Measurements from ENCODE around the gene CELF1. TPM values are rescaled to one million over a fixed set of nuclear protein-coding genes. Genes with fewer than 3 reads are reported as not detected.

Gene CELF1
- polyA plus RNA-seq, 1 donor from 2014 or later: 209 TPM

GRCh38 chr11:47443817-47444216 is 109.1 kb downstream of the CELF1 start:
- Histone ChIP-seq H3K9ac (ENCODE audit: low read length) (no peak overlapping the region), H3K27me3 (ENCODE audit: insufficient read depth, low read depth, low read length) (no peaks in the 10 kb centered on the region), H3K36me3 (ENCODE audit: insufficient read depth, low read length) (no peaks in the 10 kb centered on the region), H3K79me2 (replicated peaks; ENCODE audit: insufficient read depth, low read length) (no peaks in the 10 kb centered on the region), H4K20me1 (ENCODE audit: insufficient read depth) (no peaks in the 10 kb centered on the region), H2AFZ (ENCODE audit: low read depth, low read length) (no peak overlapping the region), H3K9me2 (ENCODE audit: insufficient read depth, low read length) (no peaks in the 10 kb centered on the region), H3K27ac (ENCODE audit: low read length) (no peak overlapping the region), H3K4me3 (ENCODE audit: low read length) (no peak overlapping the region), H3K4me2 (ENCODE audit: low read length) (no peak overlapping the region), H3K9me3 (ENCODE audit: low read length) (no peaks in the 10 kb centered on the region), H3F3A (ENCODE audit: insufficient read depth, low read length, poor library complexity, severe bottlenecking) (no peaks in the 10 kb centered on the region)
- TF ChIP-seq EP300 (conservative IDR thresholded peaks at IDR 0.05; ENCODE audit: poor library complexity, severe bottlenecking) (no peak), CTCF (IDR thresholded peaks at IDR 0.05; ENCODE audit: poor library complexity, severe bottlenecking) (no peak), SMC3 (conservative IDR thresholded peaks at IDR 0.05; ENCODE audit: poor library complexity) (no peak), REST (IDR thresholded peaks at IDR 0.05; ENCODE audit: borderline replicate concordance) (no peak), EZH2 (IDR thresholded peaks at IDR 0.05; ENCODE audit: borderline replicate concordance, insufficient read depth, low read length, poor library complexity, severe bottlenecking) (no peak)

GRCh38 chr11:47443028-47443700 is 109.8 kb downstream of the CELF1 start:
- H3K36me3 ChIP-seq (ENCODE audit: insufficient read depth, low read length): no peaks in the 10 kb centered on the region
- no peak overlapping the region for H3K4me3 ChIP-seq (ENCODE audit: low read length)
- H3K9me3 ChIP-seq (ENCODE audit: low read length): no peaks in the 10 kb centered on the region
- no peaks in the 10 kb centered on the region for H3K9me2 ChIP-seq (ENCODE audit: insufficient read depth, low read length)
- H3K79me2 ChIP-seq (replicated peaks; ENCODE audit: insufficient read depth, low read length): no peaks in the 10 kb centered on the region
- H2AFZ ChIP-seq (ENCODE audit: low read depth, low read length): no peak overlapping the region
- H3K9ac ChIP-seq (ENCODE audit: low read length): no peak overlapping the region
- no peak overlapping the region for H3K4me2 ChIP-seq (ENCODE audit: low read length)
- H4K20me1 ChIP-seq (ENCODE audit: insufficient read depth): no peaks in the 10 kb centered on the region
- TF ChIP-seq POLR2AphosphoS5 (IDR thresholded peaks at IDR 0.05): no peak
- TF ChIP-seq EP300 (conservative IDR thresholded peaks at IDR 0.05; ENCODE audit: poor library complexity, severe bottlenecking): no peak
- TF ChIP-seq SMC3 (conservative IDR thresholded peaks at IDR 0.05; ENCODE audit: poor library complexity): no peak
- TF ChIP-seq RAD21 (conservative IDR thresholded peaks at IDR 0.05): no peak
- TF ChIP-seq CTCF (IDR thresholded peaks at IDR 0.05; ENCODE audit: poor library complexity, severe bottlenecking): no peak
- TF ChIP-seq REST (IDR thresholded peaks at IDR 0.05; ENCODE audit: borderline replicate concordance): no peak
- TF ChIP-seq MXI1 (conservative IDR thresholded peaks at IDR 0.05; ENCODE audit: poor library complexity, severe bottlenecking): no peak
- no peak for TF ChIP-seq TAF1 (IDR thresholded peaks at IDR 0.05; ENCODE audit: low read depth)
- no peak for TF ChIP-seq EZH2 (IDR thresholded peaks at IDR 0.05; ENCODE audit: borderline replicate concordance, insufficient read depth, low read length, poor library complexity, severe bottlenecking)
- no peak overlapping the region for H3K27ac ChIP-seq (ENCODE audit: low read length)
- H3F3A ChIP-seq (ENCODE audit: insufficient read depth, low read length, poor library complexity, severe bottlenecking): no peaks in the 10 kb centered on the region
- H3K27me3 ChIP-seq (ENCODE audit: insufficient read depth, low read depth, low read length): no peaks in the 10 kb centered on the region

All from neural cell (in vitro differentiated cells).